Measurements from ENCODE around the gene TSSK3. TPM values are rescaled to one million over a fixed set of nuclear protein-coding genes. Genes with fewer than 3 reads are reported as not detected.

Gene TSSK3
- 2.9 TPM for polyA plus RNA-seq (ENCODE audit: insufficient read length)

- no peak for DNase-seq (ENCODE audit: low read depth)
Observed at GRCh38 chr1:32362474-32363313, at the start of gene TSSK3, which contains the start of gene FAM229A. Gene TSSK3, plus strand, starts transcription at chr1:32362539. Its CDS starts 163 bp downstream, at chr1:32362702. Gene FAM229A, minus strand, starts transcription at chr1:32362485. Its CDS starts 394 bp downstream, at chr1:32362091.

GRCh38 chr1:32316903-32317277, 45.4 kb upstream of the TSSK3 start:
- no peak for DNase-seq (ENCODE audit: low read depth)

- DNase-seq (ENCODE audit: low read depth): no peak
Observed at GRCh38 chr1:32318127-32318869, 44.0 kb upstream of the TSSK3 start.

GRCh38 chr1:32321712-32322291, 40.5 kb upstream of the TSSK3 start:
- DNase-seq (ENCODE audit: low read depth): no peak

- no peak for DNase-seq (ENCODE audit: low read depth)
Observed at GRCh38 chr1:32327204-32327603, 35.1 kb upstream of the TSSK3 start.

GRCh38 chr1:32329931-32330466, 32.3 kb upstream of the TSSK3 start:
- DNase-seq (ENCODE audit: low read depth): no peak

GRCh38 chr1:32330558-32331151, 31.7 kb upstream of the TSSK3 start:
- DNase-seq (ENCODE audit: low read depth): no peak

- no peak for DNase-seq (ENCODE audit: low read depth)
Observed at GRCh38 chr1:32331549-32331948, 30.8 kb upstream of the TSSK3 start.

- DNase-seq (ENCODE audit: low read depth): no peak
Observed at GRCh38 chr1:32332290-32333079, 29.9 kb upstream of the TSSK3 start.

GRCh38 chr1:32333251-32333963, 28.9 kb upstream of the TSSK3 start:
- DNase-seq (ENCODE audit: low read depth): no peak

GRCh38 chr1:32334274-32334861, 28.0 kb upstream of the TSSK3 start:
- DNase-seq (ENCODE audit: low read depth): no peak

GRCh38 chr1:32334864-32335534, 27.3 kb upstream of the TSSK3 start:
- no peak for DNase-seq (ENCODE audit: low read depth)

- no peak for DNase-seq (ENCODE audit: low read depth)
Observed at GRCh38 chr1:32335535-32335789, 26.9 kb upstream of the TSSK3 start.

- no peak for DNase-seq (ENCODE audit: low read depth)
Observed at GRCh38 chr1:32335790-32336590, 26.3 kb upstream of the TSSK3 start, which contains the start of gene MARCKSL1. Gene MARCKSL1, minus strand, starts transcription at chr1:32336233. Its CDS starts 200 bp downstream, at chr1:32336033.

- DNase-seq (ENCODE audit: low read depth): no peak
Observed at GRCh38 chr1:32336591-32336932, 25.8 kb upstream of the TSSK3 start.

- DNase-seq (ENCODE audit: low read depth): no peak
Observed at GRCh38 chr1:32336963-32337675, 25.2 kb upstream of the TSSK3 start.

- DNase-seq (ENCODE audit: low read depth): no peak
Observed at GRCh38 chr1:32337855-32338636, 24.3 kb upstream of the TSSK3 start.

Measured in forelimb muscle (tissue), 1 donor.